GM10847 (cell line): ENCODE results near the gene PPP4R2.

ENCODE experiments used
- POLR2A ChIP-seq: IDR thresholded peaks from 2 replicates; pipeline ENCODE4 v1.6.1; 2011; ENCODE audit not compliant: insufficient read length; ENCODE audit errors: extremely low read depth

The PPP4R2 gene

DNA sequence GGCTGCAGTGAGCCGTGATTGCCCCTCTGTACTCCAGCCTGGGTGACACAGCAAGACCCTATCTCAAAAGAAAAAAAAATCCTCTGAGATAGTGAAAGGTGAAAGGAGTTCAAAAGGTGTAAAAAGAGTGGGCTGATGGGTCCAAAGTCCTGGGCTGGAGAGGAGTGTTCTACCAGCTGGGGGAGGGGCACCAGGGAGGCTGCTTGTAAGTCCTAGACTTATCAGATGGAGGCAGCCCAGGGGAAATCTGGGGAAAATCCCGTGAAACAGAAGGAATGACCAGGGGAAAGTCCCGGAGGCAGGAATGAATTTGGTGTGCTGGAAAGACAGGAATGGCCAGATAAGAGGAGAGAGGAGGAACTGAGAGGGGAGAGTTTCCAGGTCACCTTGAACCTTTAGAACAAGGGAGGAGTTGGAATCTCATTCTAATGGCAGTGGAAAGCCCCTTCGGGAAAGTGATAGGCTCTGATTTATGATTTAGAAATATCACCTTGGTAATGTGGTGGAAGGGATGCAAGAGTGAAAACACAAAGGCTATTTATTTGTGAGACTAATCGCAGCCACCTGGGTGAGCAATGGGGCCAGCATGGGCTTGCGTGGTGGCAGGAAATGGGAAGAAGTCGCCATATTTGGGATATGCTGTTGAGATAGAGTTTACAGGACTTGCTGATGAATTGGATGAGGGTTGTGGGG lies 23.4 kb upstream of the PPP4R2 start:
- no peak for TF ChIP-seq POLR2A

- TF ChIP-seq POLR2A, result no peak
Observed at GRCh38 chr3:72973786-72974185, 22.8 kb upstream of the PPP4R2 start.

DNA sequence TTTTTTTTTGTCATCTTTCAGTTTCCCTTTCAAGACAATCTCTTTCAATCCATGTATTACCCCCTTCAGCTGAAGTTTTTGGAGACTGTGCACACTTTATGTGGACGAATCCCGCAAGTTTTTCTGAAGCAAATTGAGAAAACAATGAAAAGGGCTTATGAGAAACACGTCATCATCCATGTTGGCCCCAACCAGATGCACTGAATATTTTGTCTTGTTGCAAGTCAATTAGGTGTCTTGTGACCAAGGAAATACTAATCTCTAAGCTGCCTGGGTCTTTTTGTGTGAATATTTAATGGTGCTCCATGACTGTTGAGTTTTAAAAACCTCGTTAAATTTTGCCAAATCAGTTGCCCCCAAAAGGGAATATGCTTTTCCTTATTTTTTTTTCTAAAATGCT lies 21.7 kb upstream of the PPP4R2 start:
- TF ChIP-seq POLR2A, result no peak

GRCh38 chr3:72976281-72976741 lies 20.3 kb upstream of the PPP4R2 start:
- TF ChIP-seq POLR2A, result no peak

GRCh38 chr3:72977060-72977808 lies 19.4 kb upstream of the PPP4R2 start:
- no peak for TF ChIP-seq POLR2A

GRCh38 chr3:72982609-72983366 lies 13.8 kb upstream of the PPP4R2 start:
- no peak for TF ChIP-seq POLR2A

- TF ChIP-seq POLR2A, result no peak
Observed at GRCh38 chr3:72985576-72985975, 11.0 kb upstream of the PPP4R2 start.

GRCh38 chr3:72990701-72991395 lies 5.8 kb upstream of the PPP4R2 start:
- TF ChIP-seq POLR2A, result no peak

DNA sequence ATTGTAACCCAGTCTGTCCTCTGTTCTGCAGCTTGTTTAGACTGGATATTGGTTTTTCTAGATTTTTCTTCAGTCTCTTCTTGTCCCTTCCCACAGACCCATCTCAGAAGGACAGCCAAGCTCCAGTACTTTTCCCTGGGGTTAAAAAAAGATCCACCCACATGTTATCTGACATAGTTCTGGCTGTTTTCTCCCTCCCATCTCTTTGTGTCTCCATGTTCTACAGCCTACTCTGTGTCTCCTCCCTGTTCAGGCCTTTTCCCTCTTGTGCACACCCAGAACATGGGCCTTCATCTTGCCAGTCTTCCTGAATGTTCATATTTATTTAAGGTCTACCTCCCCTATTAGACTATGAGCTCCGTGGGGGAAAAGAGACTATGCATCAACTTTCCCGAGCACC lies 5.1 kb upstream of the PPP4R2 start:
- TF ChIP-seq POLR2A, result no peak

DNA sequence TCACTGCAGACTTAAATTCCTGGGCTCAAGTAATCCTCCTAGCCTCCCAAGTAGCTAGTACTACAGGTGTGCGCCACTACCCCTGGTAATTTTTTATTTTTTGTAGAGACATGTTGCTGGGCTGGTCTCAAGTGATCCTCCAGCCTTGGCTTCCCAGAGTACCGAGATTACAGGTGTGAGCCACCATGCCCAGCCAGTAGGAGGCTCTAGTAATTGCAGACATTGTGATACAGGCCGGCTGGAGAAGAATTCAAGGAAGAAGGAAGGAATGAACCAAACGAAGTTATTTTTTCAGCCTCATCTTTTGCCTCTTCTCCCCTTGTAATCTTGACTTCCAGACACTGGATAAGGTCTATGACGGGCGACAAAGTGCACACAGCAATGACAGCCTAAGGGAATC lies 3.2 kb upstream of the PPP4R2 start:
- TF ChIP-seq POLR2A, result no peak

GRCh38 chr3:72995337-72995736 lies 1.3 kb upstream of the PPP4R2 start:
- TF ChIP-seq POLR2A, result no peak

DNA sequence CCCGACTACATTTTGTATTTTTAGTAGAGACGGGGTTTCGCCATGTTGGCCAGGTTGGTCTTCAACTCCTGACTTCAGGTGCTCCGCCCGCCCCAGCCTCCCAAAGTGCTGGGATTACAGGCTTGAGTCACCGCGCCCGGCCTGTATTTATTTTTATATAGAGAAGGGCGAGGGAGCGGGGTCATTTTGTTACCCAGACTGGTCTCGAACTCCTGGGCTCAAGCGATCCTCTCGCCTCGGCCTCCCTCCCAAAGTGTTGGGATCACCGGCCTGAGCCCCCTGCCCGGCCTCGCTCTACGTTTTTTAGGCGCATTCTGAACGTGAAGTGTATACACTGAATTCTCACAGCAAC lies 514 bp upstream of the PPP4R2 start:
- no peak for TF ChIP-seq POLR2A

DNA sequence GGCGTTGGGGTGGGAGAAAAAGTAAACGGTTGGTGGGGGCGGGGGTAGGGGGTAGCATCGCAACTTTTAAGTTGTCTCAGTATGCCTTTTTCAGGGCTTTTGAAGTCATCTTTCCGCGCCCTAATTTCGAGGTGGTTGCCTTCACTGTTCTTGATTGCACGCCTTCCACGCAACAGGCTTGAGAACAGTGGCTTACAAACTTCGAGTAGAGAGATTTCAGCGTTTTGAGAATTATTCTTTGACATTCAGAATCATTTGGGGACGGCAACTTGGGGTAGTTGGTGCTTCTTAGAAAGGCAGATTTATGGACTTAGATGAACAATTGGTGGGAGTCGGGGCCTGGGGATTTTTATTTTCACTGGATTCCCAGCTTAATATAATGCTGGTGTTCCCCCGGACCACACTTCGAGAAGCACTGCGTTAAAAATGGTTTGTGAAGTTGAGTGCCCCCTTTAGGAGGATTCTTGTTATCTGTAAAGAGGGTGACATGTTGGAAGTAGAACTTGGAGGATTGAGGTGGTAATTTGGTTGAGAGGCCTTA lies 880 bp downstream of the PPP4R2 start:
- TF ChIP-seq POLR2A, result no peak

- no peak for TF ChIP-seq POLR2A
Observed at GRCh38 chr3:72998466-72998865, 1.9 kb downstream of the PPP4R2 start.

DNA sequence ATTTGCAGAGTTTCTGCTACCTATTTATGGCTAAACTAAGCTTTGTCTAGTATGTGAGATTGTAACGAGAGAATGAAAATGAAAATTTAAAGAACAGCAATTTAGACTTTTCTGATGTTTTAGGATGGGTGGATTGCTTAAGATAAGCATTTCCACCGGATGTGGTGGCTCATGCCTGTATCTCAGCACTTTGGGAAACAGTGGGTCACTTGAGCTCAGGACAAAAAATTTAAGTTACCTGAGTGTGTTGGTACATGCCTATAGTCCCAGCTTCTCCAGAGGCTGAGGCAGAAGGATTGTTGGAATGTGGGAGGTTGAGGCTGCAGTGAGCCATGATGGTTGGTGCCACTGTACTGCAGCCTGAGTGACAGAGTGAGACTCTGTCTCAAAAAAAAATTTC lies 3.3 kb downstream of the PPP4R2 start:
- TF ChIP-seq POLR2A, result no peak

DNA sequence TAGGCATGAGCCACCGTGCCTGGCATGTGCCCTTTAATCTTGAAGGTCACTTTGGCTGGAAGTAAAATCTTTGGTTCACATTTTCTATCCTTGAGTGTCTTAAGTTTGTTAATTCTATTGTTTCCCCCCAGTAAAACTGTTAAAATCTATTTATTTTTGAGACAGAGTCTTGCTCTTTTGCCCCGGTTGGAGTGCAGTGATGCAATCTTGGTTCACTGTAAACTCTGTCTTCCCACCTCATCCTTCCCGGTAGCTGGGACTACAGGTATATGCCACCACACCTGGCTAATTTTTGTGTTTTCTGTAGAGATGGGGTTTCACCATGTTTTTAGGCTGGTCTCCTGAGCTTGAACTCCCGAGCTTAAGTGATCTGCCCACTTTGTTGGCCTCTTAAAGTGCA lies 7.7 kb downstream of the PPP4R2 start:
- no peak for TF ChIP-seq POLR2A
